ENCODE measurements around the gene FATE1. TPM values are rescaled to one million over a fixed set of nuclear protein-coding genes. Genes with fewer than 3 reads are reported as not detected.

Gene FATE1
- total RNA-seq, 4 donors from 2014 or later: not detected

DNA sequence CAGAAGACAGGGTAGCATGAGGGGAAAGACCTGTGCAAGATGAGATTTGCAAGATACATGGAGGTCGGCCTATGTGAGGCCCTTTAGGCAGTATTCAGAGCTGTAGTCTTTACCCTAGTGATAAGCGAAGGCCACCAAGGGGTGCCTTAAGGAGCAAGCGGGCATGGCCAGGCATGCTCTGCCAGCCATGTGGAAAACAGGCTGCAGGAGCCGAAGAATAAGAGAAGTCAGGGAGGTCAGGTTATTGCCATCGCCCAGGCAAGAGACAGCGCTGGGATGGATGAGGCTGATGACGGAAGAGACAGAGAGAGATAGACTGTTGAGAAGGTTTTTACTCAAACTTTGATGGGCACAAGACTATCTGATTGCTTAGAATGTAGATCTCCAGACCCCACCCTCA, 7.0 kb upstream of the FATE1 start:
- TF ChIP-seq, protein P1, sequence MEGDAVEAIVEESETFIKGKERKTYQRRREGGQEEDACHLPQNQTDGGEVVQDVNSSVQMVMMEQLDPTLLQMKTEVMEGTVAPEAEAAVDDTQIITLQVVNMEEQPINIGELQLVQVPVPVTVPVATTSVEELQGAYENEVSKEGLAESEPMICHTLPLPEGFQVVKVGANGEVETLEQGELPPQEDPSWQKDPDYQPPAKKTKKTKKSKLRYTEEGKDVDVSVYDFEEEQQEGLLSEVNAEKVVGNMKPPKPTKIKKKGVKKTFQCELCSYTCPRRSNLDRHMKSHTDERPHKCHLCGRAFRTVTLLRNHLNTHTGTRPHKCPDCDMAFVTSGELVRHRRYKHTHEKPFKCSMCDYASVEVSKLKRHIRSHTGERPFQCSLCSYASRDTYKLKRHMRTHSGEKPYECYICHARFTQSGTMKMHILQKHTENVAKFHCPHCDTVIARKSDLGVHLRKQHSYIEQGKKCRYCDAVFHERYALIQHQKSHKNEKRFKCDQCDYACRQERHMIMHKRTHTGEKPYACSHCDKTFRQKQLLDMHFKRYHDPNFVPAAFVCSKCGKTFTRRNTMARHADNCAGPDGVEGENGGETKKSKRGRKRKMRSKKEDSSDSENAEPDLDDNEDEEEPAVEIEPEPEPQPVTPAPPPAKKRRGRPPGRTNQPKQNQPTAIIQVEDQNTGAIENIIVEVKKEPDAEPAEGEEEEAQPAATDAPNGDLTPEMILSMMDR (IDR thresholded peaks at IDR 0.05; ENCODE audit: low read depth): no peak

GRCh38 chrX:151710457-151710856, 5.4 kb upstream of the FATE1 start:
- TF ChIP-seq, protein P1 (IDR thresholded peaks at IDR 0.05; ENCODE audit: low read depth): no peak

- TF ChIP-seq, protein P1 (IDR thresholded peaks at IDR 0.05; ENCODE audit: low read depth): no peak
Observed at GRCh38 chrX:151711154-151711553, 4.7 kb upstream of the FATE1 start.

DNA sequence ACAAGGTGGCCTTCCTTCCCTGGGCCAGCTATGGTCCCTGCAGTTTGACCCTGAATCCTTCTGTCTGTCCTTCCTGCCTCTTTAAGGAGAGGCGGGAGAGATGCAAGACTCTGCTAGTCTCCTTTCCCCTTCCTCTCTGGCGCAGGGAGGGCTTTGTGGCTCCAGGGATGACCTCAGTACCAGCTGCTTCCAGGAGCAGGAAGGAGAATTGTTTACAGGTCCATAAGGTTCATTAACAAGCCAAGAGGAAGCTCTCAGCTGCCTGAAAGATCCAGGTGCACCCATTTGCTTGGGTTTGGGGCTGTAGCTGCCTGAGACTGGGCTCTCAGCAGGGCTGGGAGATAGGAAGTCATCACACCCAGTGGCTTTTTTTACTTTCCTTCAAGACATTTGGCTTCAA, 4.0 kb upstream of the FATE1 start:
- TF ChIP-seq, protein P1 (IDR thresholded peaks at IDR 0.05; ENCODE audit: low read depth): no peak

GRCh38 chrX:151712253-151712652, 3.6 kb upstream of the FATE1 start:
- TF ChIP-seq, protein P1 (IDR thresholded peaks at IDR 0.05; ENCODE audit: low read depth): no peak

- TF ChIP-seq, protein P1 (IDR thresholded peaks at IDR 0.05; ENCODE audit: low read depth): no peak
Observed at GRCh38 chrX:151713849-151714248, 2.0 kb upstream of the FATE1 start.

- TF ChIP-seq, protein P1 (IDR thresholded peaks at IDR 0.05; ENCODE audit: low read depth): no peak
Observed at GRCh38 chrX:151714362-151714761, 1.5 kb upstream of the FATE1 start.

All from subcutaneous adipose tissue (tissue), 4 donors.